B cell (primary cell): ENCODE measurements around the gene CDK8.

Source experiments
- EZH2 ChIP-seq: IDR thresholded peaks from 2 replicates; pipeline ENCODE4 v1.6.1; 2012; ENCODE audit warnings: borderline replicate concordance, low read depth, mild to moderate bottlenecking, moderate library complexity, low read length; ENCODE audit not compliant: insufficient read depth, poor library complexity, severe bottlenecking
- TF ChIP-seq, protein P1 (sequence below): fragments of 200-600 bp; IDR thresholded peaks from one replicate; pipeline ENCODE4 v1.8.0; 2022; ENCODE audit warnings: antibody characterized with exemption, mild to moderate bottlenecking

DNA sequence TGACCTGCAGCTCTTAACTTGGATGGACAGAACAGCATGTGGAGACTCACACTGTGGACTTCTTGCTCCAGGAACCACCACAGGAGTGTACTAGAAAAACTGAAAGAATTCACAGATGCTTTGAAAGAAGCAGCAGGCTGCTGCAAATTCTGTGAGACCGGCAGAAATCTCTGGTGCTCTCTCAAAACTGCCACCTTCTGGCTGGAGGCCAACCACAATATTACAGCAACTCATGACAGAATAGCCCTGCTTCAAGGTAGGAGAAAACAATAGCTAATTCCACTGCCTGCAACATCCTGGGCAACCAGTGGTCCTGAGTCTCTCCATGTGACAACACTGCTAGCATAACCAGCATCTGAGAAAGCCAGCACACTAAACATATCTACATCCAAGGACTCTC, 26.9 kb downstream of the CDK8 start:
- TF ChIP-seq, protein P1, sequence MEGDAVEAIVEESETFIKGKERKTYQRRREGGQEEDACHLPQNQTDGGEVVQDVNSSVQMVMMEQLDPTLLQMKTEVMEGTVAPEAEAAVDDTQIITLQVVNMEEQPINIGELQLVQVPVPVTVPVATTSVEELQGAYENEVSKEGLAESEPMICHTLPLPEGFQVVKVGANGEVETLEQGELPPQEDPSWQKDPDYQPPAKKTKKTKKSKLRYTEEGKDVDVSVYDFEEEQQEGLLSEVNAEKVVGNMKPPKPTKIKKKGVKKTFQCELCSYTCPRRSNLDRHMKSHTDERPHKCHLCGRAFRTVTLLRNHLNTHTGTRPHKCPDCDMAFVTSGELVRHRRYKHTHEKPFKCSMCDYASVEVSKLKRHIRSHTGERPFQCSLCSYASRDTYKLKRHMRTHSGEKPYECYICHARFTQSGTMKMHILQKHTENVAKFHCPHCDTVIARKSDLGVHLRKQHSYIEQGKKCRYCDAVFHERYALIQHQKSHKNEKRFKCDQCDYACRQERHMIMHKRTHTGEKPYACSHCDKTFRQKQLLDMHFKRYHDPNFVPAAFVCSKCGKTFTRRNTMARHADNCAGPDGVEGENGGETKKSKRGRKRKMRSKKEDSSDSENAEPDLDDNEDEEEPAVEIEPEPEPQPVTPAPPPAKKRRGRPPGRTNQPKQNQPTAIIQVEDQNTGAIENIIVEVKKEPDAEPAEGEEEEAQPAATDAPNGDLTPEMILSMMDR: no peak
- TF ChIP-seq EZH2: no peak
